Gastrocnemius medialis (tissue), 4 donors: Measurements from ENCODE around the gene DNAH17. TPM values are rescaled to one million over a fixed set of nuclear protein-coding genes. Genes with fewer than 3 reads are reported as not detected.

Experiments used
- ATAC-seq, 2 donors: fragments of 150-250 bp; one replicate each; pipeline ENCODE4 v1.9.1; 2016
- DNase-seq, 2 donors: peaks; one replicate each; pipeline ENCODE4 v3.0.0-alpha.2; 2019
- H3K27ac ChIP-seq, 4 donors: fragments of 200-600 bp; sonication (generic); 1 replicate in 1 of 4; 2 replicates in 3 of 4; pipeline ENCODE4 v1.5.1; 2016 to 2018; ENCODE audit warnings: mild to moderate bottlenecking in 2 of 4, moderate library complexity in 1 of 4
- H3K27me3 ChIP-seq, 3 donors: fragments of 200-600 bp; sonication (generic) in 2 of 3; 1 replicate in 1 of 3; 2 replicates in 2 of 3; pipeline versions ENCODE4 v1.5.1 to v1.6.0; 2016 to 2019; ENCODE audit warnings: mild to moderate bottlenecking in 1 of 3, moderate library complexity in 1 of 3
- H3K36me3 ChIP-seq, 2 donors: fragments of 200-600 bp; sonication (generic) in 1 of 2; one replicate each; pipeline ENCODE4 v1.5.1; 2017 to 2018
- H3K4me1 ChIP-seq, 2 donors: fragments of 200-600 bp; sonication (generic) in 1 of 2; one replicate each; pipeline ENCODE4 v1.5.1; 2016 to 2017; ENCODE audit warnings: mild to moderate bottlenecking in 2 of 2
- H3K4me3 ChIP-seq, 4 donors: fragments of 200-600 bp; sonication (generic) in 3 of 4; 1 replicate in 1 of 4; 2 replicates in 3 of 4; pipeline ENCODE4 v1.5.1; 2016 to 2019; ENCODE audit warnings: mild to moderate bottlenecking in 2 of 4
- H3K9me3 ChIP-seq, 3 donors: fragments of 200-600 bp; sonication (generic) in 2 of 3; 1 replicate in 1 of 3; 2 replicates in 2 of 3; pipeline ENCODE4 v1.5.1; 2016 to 2019
- CTCF ChIP-seq, 5 experiments: fragments of 450-650 bp in 3 of 5; fragments of 200-600 bp in 2 of 5; sonication (generic) in 2 of 5; IDR thresholded peaks in 4 of 5; conservative IDR thresholded peaks in 1 of 5; 1 replicate in 4 of 5; 2 replicates in 1 of 5; pipeline ENCODE4 v1.5.1; 2016 to 2019; ENCODE audit warnings: antibody characterized with exemption in 5 of 5, mild to moderate bottlenecking in 3 of 5, moderate library complexity in 3 of 5
- POLR2A ChIP-seq, 2 donors: fragments of 450-650 bp; IDR thresholded peaks; one replicate each; pipeline ENCODE4 v1.6.1; 2017; ENCODE audit warnings: antibody characterized with exemption in 2 of 2, mild to moderate bottlenecking in 2 of 2, moderate library complexity in 2 of 2
- in situ Hi-C, 4 donors: fragments of 200-750 bp; cut with MboI; loops; one replicate each; pipeline versions ENCODE4 v1.15.0 to v1.8.0; 2017; ENCODE audit warnings: low sequenced_read_pairs in 4 of 4
- intact Hi-C: fragments of 100-400 bp; cut with DNase I; formaldehyde crosslinking; loops from one replicate; pipeline ENCODE4 v1.15.1; 2023; ENCODE audit warnings: low total_unique reads
- total RNA-seq, 4 donors: library from RNA; depleted of rRNA; stranded (reverse); fragments of >200 nt; gene quantifications; one replicate each; pipeline versions ENCODE4 v1.1.0 to v1.2.3, GENCODE V29; 2016

The DNAH17 gene
- total RNA-seq, 4 donors from 2014 or later, result 0.56 TPM; not detected in 3

GRCh38 chr17:78616946-78617345 is 39.8 kb upstream of the DNAH17 start:
- in situ Hi-C loops, result no loop called here
- no peaks in the 10 kb centered on the region for H3K27me3 ChIP-seq
- TF ChIP-seq POLR2A (IDR thresholded peaks at IDR 0.05) (no peak), CTCF (IDR thresholded peaks at IDR 0.05 in 4 of 5, conservative IDR thresholded peaks at IDR 0.05 in 1 of 5) (no peak)
- no peak overlapping the region for H3K4me3 ChIP-seq
- peak overlapping the region in 2 of 4 donors; percentile 74 to 80 for H3K27ac ChIP-seq
- no peak for ATAC-seq
- peaks cover 20 to 21% of the 10 kb centered on the region in 2 donors for H3K4me1 ChIP-seq
- intact Hi-C loops, result no loop called here
- DNase-seq, result no peak
- H3K9me3 ChIP-seq, result no peaks in the 10 kb centered on the region
- H3K36me3 ChIP-seq, result no peaks in the 10 kb centered on the region

- in situ Hi-C loops, result no loop called here
These were observed 38.4 kb upstream of the DNAH17 start for GRCh38 chr17:78615631-78616030.

GRCh38 chr17:78613416-78613815 is 36.2 kb upstream of the DNAH17 start:
- no peaks in the 10 kb centered on the region for H3K36me3 ChIP-seq
- in situ Hi-C loops, result no loop called here
- TF ChIP-seq CTCF (IDR thresholded peaks at IDR 0.05 in 4 of 5, conservative IDR thresholded peaks at IDR 0.05 in 1 of 5) (no peak), POLR2A (IDR thresholded peaks at IDR 0.05) (no peak)
- H3K9me3 ChIP-seq, result no peaks in the 10 kb centered on the region
- no peak overlapping the region for H3K27ac ChIP-seq
- peaks cover 22 to 27% of the 10 kb centered on the region in 2 donors for H3K4me1 ChIP-seq
- ATAC-seq (no peak), DNase-seq (no peak)
- H3K27me3 ChIP-seq, result peaks cover 0 to 1% (median 0%) of the 10 kb centered on the region in 3 donors
- H3K4me3 ChIP-seq, result no peak overlapping the region
- intact Hi-C loops, result no loop called here

More at GRCh38 chr17:78615631-78616030, 38.4 kb upstream of the DNAH17 start:
- Histone ChIP-seq H3K4me3 (no peak overlapping the region), H3K27me3 (no peaks in the 10 kb centered on the region), H3K36me3 (no peaks in the 10 kb centered on the region), H3K4me1 (peaks cover 23 to 28% of the 10 kb centered on the region in 2 donors), H3K9me3 (no peaks in the 10 kb centered on the region), H3K27ac (no peak overlapping the region)
- ATAC-seq, result no peak
- intact Hi-C loops, result no loop called here
- TF ChIP-seq CTCF (IDR thresholded peaks at IDR 0.05 in 4 of 5, conservative IDR thresholded peaks at IDR 0.05 in 1 of 5) (no peak), POLR2A (IDR thresholded peaks at IDR 0.05) (no peak)
- no peak for DNase-seq

- no peak for TF ChIP-seq CTCF (IDR thresholded peaks at IDR 0.05 in 4 of 5, conservative IDR thresholded peaks at IDR 0.05 in 1 of 5)
- TF ChIP-seq POLR2A (IDR thresholded peaks at IDR 0.05), result no peak
- H3K4me1 ChIP-seq, result peaks cover 4 to 8% of the 10 kb centered on the region in 2 donors
- no peaks in the 10 kb centered on the region for H3K9me3 ChIP-seq
- no peak for DNase-seq
- intact Hi-C loops, result no loop called here
- ATAC-seq, result peak in 1 of 2 donors; percentile 22
- H3K27ac ChIP-seq, result no peak overlapping the region
- H3K27me3 ChIP-seq, result peaks cover 0 to 3% (median 0%) of the 10 kb centered on the region in 3 donors
- no peaks in the 10 kb centered on the region for H3K36me3 ChIP-seq
- H3K4me3 ChIP-seq, result no peak overlapping the region
- in situ Hi-C loops, result no loop called here
These were observed 34.4 kb upstream of the DNAH17 start for GRCh38 chr17:78611607-78612006.

- ATAC-seq, result no peak
These were observed 33.8 kb upstream of the DNAH17 start for GRCh38 chr17:78610951-78611511.

More at GRCh38 chr17:78610951-78611511, 33.8 kb upstream of the DNAH17 start:
- peaks cover 0 to 3% (median 0%) of the 10 kb centered on the region in 3 donors for H3K27me3 ChIP-seq
- intact Hi-C loops, result no loop called here
- no peak overlapping the region for H3K27ac ChIP-seq
- no peaks in the 10 kb centered on the region for H3K36me3 ChIP-seq
- TF ChIP-seq POLR2A (IDR thresholded peaks at IDR 0.05) (no peak), CTCF (IDR thresholded peaks at IDR 0.05 in 4 of 5, conservative IDR thresholded peaks at IDR 0.05 in 1 of 5) (no peak)
- in situ Hi-C loops, result no loop called here
- H3K4me3 ChIP-seq, result no peak overlapping the region
- DNase-seq, result no peak
- peaks cover 3 to 8% of the 10 kb centered on the region in 2 donors for H3K4me1 ChIP-seq
- H3K9me3 ChIP-seq, result no peaks in the 10 kb centered on the region
